ENCODE measurements around the gene PROCA1. TPM values are rescaled to one million over a fixed set of nuclear protein-coding genes. Genes with fewer than 3 reads are reported as not detected.

The PROCA1 gene
- total and polyA plus RNA-seq, 2 experiments from 2014 or later = 1.1 to 3.9 TPM

GRCh38 chr17:28682655-28683054, 29.0 kb downstream of the PROCA1 start:
- no peak for TF ChIP-seq EZH2phosphoT487 (IDR thresholded peaks at IDR 0.05; ENCODE audit: low read depth, severe bottlenecking, unreplicated experiment)
- no peak for TF ChIP-seq EZH2 (IDR thresholded peaks at IDR 0.05; ENCODE audit: borderline replicate concordance)
- TF ChIP-seq, protein P1, sequence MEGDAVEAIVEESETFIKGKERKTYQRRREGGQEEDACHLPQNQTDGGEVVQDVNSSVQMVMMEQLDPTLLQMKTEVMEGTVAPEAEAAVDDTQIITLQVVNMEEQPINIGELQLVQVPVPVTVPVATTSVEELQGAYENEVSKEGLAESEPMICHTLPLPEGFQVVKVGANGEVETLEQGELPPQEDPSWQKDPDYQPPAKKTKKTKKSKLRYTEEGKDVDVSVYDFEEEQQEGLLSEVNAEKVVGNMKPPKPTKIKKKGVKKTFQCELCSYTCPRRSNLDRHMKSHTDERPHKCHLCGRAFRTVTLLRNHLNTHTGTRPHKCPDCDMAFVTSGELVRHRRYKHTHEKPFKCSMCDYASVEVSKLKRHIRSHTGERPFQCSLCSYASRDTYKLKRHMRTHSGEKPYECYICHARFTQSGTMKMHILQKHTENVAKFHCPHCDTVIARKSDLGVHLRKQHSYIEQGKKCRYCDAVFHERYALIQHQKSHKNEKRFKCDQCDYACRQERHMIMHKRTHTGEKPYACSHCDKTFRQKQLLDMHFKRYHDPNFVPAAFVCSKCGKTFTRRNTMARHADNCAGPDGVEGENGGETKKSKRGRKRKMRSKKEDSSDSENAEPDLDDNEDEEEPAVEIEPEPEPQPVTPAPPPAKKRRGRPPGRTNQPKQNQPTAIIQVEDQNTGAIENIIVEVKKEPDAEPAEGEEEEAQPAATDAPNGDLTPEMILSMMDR (IDR thresholded peaks at IDR 0.05; ENCODE audit: poor library complexity) = no peak
- Histone ChIP-seq H3K79me2 (no peaks in the 10 kb centered on the region), H4K20me1 (ENCODE audit: insufficient read depth, poor library complexity, severe bottlenecking) (no peaks in the 10 kb centered on the region), H3K4me1 (ENCODE audit: insufficient read depth) (no peaks in the 10 kb centered on the region), H3K9me3 (ENCODE audit: low read depth) (no peaks in the 10 kb centered on the region), H3K36me3 (replicated peaks; ENCODE audit: insufficient read depth, low read depth) (peaks cover 5% of the 10 kb centered on the region), H3K27me3 (no peaks in the 10 kb centered on the region), H3K27ac (no peak overlapping the region), H3K4me3 (no peak overlapping the region), H3K9me2 (replicated peaks; ENCODE audit: insufficient read depth) (no peaks in the 10 kb centered on the region), H3K4me2 (no peak overlapping the region), H2AFZ (no peak overlapping the region)
- 98% methylated on average over 11 of the region's 11 CpGs for WGBS (ENCODE audit: low lambda C conversion rate, missing lambda C conversion rate)
- DNase-seq (ENCODE audit: low spot score) = no peak

GRCh38 chr17:28675980-28676379, 35.7 kb downstream of the PROCA1 start:
- no peak overlapping the region for H3K27ac ChIP-seq
- H3K79me2 ChIP-seq = peaks cover 22% of the 10 kb centered on the region
- 89% methylated on average over 7 of the region's 7 CpGs for WGBS (ENCODE audit: low lambda C conversion rate, missing lambda C conversion rate)
- TF ChIP-seq EZH2phosphoT487 (IDR thresholded peaks at IDR 0.05; ENCODE audit: low read depth, severe bottlenecking, unreplicated experiment) (no peak), EZH2 (IDR thresholded peaks at IDR 0.05; ENCODE audit: borderline replicate concordance) (no peak)
- TF ChIP-seq, protein P1 (IDR thresholded peaks at IDR 0.05; ENCODE audit: poor library complexity) = peak; percentile 47
- H3K4me3 ChIP-seq = no peak overlapping the region
- H2AFZ ChIP-seq = no peak overlapping the region
- H3K27me3 ChIP-seq = no peaks in the 10 kb centered on the region
- H3K4me1 ChIP-seq (ENCODE audit: insufficient read depth) = no peaks in the 10 kb centered on the region
- H3K4me2 ChIP-seq = no peak overlapping the region
- H3K9me2 ChIP-seq (replicated peaks; ENCODE audit: insufficient read depth) = no peaks in the 10 kb centered on the region
- H4K20me1 ChIP-seq (ENCODE audit: insufficient read depth, poor library complexity, severe bottlenecking) = peaks cover 7% of the 10 kb centered on the region
- H3K9me3 ChIP-seq (ENCODE audit: low read depth) = no peaks in the 10 kb centered on the region
- peaks cover 6% of the 10 kb centered on the region for H3K36me3 ChIP-seq (replicated peaks; ENCODE audit: insufficient read depth, low read depth)
- peak; percentile 33 for DNase-seq (ENCODE audit: low spot score)

DNA sequence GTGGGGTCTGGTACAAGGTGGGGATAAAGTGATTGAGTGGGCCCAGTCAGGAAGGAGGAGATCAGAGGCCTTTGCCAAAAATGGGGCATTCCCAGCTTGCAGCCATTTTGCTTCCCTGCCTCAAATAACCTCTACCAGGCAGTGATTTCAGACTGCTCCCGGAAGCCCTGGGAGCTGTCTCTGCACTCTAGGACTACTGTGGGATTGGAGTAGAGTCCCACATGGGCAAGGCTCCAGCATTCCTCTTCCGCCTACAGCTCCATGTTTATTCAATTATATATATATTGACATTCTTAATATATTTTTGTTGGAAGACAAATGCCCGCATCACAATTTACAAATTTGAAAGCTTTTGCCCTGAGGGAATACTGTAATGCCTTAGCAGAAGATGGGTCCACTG, 36.2 kb downstream of the PROCA1 start:
- H3K79me2 ChIP-seq = peaks cover 26% of the 10 kb centered on the region
- 98% methylated on average over 3 of the region's 3 CpGs for WGBS (ENCODE audit: low lambda C conversion rate, missing lambda C conversion rate)
- no peak for DNase-seq (ENCODE audit: low spot score)

More for the DNA sequence above, 36.2 kb downstream of the PROCA1 start:
- Histone ChIP-seq H3K9me3 (ENCODE audit: low read depth) (no peaks in the 10 kb centered on the region), H3K27me3 (no peaks in the 10 kb centered on the region), H2AFZ (no peak overlapping the region), H3K9me2 (replicated peaks; ENCODE audit: insufficient read depth) (no peaks in the 10 kb centered on the region), H3K4me2 (no peak overlapping the region), H3K4me3 (no peak overlapping the region), H3K27ac (no peak overlapping the region), H4K20me1 (ENCODE audit: insufficient read depth, poor library complexity, severe bottlenecking) (peaks cover 9% of the 10 kb centered on the region), H3K36me3 (replicated peaks; ENCODE audit: insufficient read depth, low read depth) (peaks cover 6% of the 10 kb centered on the region), H3K4me1 (ENCODE audit: insufficient read depth) (no peaks in the 10 kb centered on the region)
- no peak for TF ChIP-seq EZH2phosphoT487 (IDR thresholded peaks at IDR 0.05; ENCODE audit: low read depth, severe bottlenecking, unreplicated experiment)
- TF ChIP-seq, protein P1 (IDR thresholded peaks at IDR 0.05; ENCODE audit: poor library complexity) = no peak
- TF ChIP-seq EZH2 (IDR thresholded peaks at IDR 0.05; ENCODE audit: borderline replicate concordance) = no peak

Measured in hepatocyte (in vitro differentiated cells).